CD8-positive, alpha-beta memory T cell (primary cell): Measurements from ENCODE around the gene TRPM4. TPM values are rescaled to one million over a fixed set of nuclear protein-coding genes. Genes with fewer than 3 reads are reported as not detected.

Source experiments
- CTCF ChIA-PET: fragments of 350-600 bp; sonication (Branson Sonifier 250); formaldehyde crosslinking; loops from one replicate; lab custom pipeline; 2021; ENCODE audit warnings: antibody characterized with exemption; lab: Charles Lee
- POLR2A ChIA-PET: fragments of 350-600 bp; sonication (Branson Sonifier 250); formaldehyde crosslinking; loops from one replicate; lab custom pipeline; 2021; ENCODE audit warnings: antibody characterized with exemption; lab: Charles Lee
- DNase-seq, 5 donors: peaks; one replicate each; pipeline versions ENCODE4 v3.0.0 to v3.0.0-alpha.2; 2020 to 2022; ENCODE audit warnings: mixed read lengths in 1 of 5
- H3K27ac ChIP-seq: one replicate; pipeline ENCODE4 v1.7.0; 2013; ENCODE audit warnings: low read depth, mild to moderate bottlenecking, low read length, moderate library complexity
- H3K27me3 ChIP-seq: 2 replicates; pipeline ENCODE4 v1.7.0; 2013; ENCODE audit warnings: low read length, mild to moderate bottlenecking; ENCODE audit not compliant: insufficient read depth, poor library complexity, severe bottlenecking
- H3K36me3 ChIP-seq: 2 replicates; pipeline ENCODE4 v1.7.0; 2013; ENCODE audit warnings: mild to moderate bottlenecking, low read length, moderate library complexity; ENCODE audit not compliant: insufficient read depth
- H3K4me1 ChIP-seq: 2 replicates; pipeline ENCODE4 v1.7.0; 2013; ENCODE audit warnings: mild to moderate bottlenecking, low read length, moderate library complexity; ENCODE audit not compliant: insufficient read depth
- H3K4me3 ChIP-seq: 2 replicates; pipeline ENCODE4 v1.7.0; 2013; ENCODE audit warnings: mild to moderate bottlenecking, low read length
- H3K9me3 ChIP-seq: 2 replicates; pipeline ENCODE4 v1.7.0; 2013; ENCODE audit warnings: mild to moderate bottlenecking, low read length
- H3K27ac Mint-ChIP-seq, 8 donors: one replicate each; pipeline ENCODE4 v1.8.0; 2020 to 2021; ENCODE audit warnings: mixed read lengths in 8 of 8, mild to moderate bottlenecking in 6 of 8, inconsistent platforms in 3 of 8, moderate library complexity in 3 of 8
- H3K27me3 Mint-ChIP-seq, 2 donors: one replicate each; pipeline ENCODE4 v1.8.0; 2020 to 2021; ENCODE audit warnings: mixed read lengths in 2 of 2, mild to moderate bottlenecking in 1 of 2, moderate library complexity in 1 of 2
- H3K36me3 Mint-ChIP-seq, 3 donors: one replicate each; pipeline ENCODE4 v1.8.0; 2020 to 2021; ENCODE audit warnings: mixed read lengths in 3 of 3, inconsistent platforms in 1 of 3, mild to moderate bottlenecking in 1 of 3
- H3K4me1 Mint-ChIP-seq, 3 donors: one replicate each; pipeline ENCODE4 v1.8.0; 2020 to 2021; ENCODE audit warnings: mixed read lengths in 3 of 3, inconsistent platforms in 1 of 3, mild to moderate bottlenecking in 1 of 3
- H3K4me3 Mint-ChIP-seq, 7 donors: one replicate each; pipeline ENCODE4 v1.8.0; 2020 to 2021; ENCODE audit warnings: mixed read lengths in 7 of 7, mild to moderate bottlenecking in 6 of 7, moderate library complexity in 4 of 7, inconsistent platforms in 2 of 7
- H3K9me3 Mint-ChIP-seq, 5 donors: one replicate each; pipeline ENCODE4 v1.8.0; 2020 to 2022; ENCODE audit warnings: mixed read lengths in 5 of 5, mild to moderate bottlenecking in 3 of 5, moderate library complexity in 2 of 5, inconsistent platforms in 1 of 5
- polyA plus RNA-seq: library from polyadenylated mRNA; unstranded; fragments of 300-500 nt; fragmentation: Illumina TruSeq; gene quantifications from one replicate; pipeline ENCODE4 v1.2.3, GENCODE V29; 2021
- total RNA-seq, 2 experiments: library from RNA; stranded (reverse); gene quantifications; one replicate each; pipeline ENCODE4 v1.2.3, GENCODE V29; 2021

TRPM4 gene
- total and polyA plus RNA-seq, 3 experiments from 2014 or later, result not detected

DNA sequence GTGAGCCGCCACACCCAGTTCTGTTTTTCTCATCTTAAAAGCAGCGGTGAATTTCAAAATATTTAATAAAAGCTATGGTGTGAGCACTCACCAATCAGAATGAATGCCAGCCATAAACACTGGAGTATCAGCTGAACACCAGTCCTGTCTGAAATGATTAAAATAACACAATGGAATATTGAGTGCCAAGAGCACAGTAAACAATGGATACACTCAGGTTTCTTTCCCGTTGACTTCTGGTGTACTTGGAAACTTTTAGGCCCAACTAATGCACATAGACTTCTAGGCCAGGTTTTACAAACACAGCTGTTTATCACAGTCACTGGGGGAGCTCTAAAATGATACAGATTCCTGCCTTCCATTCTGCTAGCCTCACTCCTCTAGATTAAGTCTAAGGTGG lies 99.1 kb downstream of the TRPM4 start:
- DNase-seq, result no peak
- Histone ChIP-seq H3K36me3 (no peaks in the 10 kb centered on the region), H3K27me3 (peaks cover 3% of the 10 kb centered on the region), H3K27ac (no peak overlapping the region), H3K4me1 (no peaks in the 10 kb centered on the region), H3K9me3 (peaks cover 8% of the 10 kb centered on the region), H3K4me3 (no peak overlapping the region)
- Mint-ChIP-seq H3K4me1 (no peaks in the 10 kb centered on the region), H3K27ac (no peak overlapping the region), H3K4me3 (no peak overlapping the region), H3K9me3 (peaks cover 14 to 29% (median 22%) of the 10 kb centered on the region in 5 donors), H3K27me3 (peaks cover 28 to 74% of the 10 kb centered on the region in 2 donors), H3K36me3 (peaks cover 2 to 27% (median 3%) of the 10 kb centered on the region in 3 donors)
- ChIA-PET CTCF (no interaction called here), POLR2A (no interaction called here)

Other genes starting within 250 kb of the TRPM4 start
- gene DHDH, start 224.1 kb upstream of the TRPM4 start, total RNA-seq, result under 1 TPM; 0.42 to 0.53 TPM
- gene DHDH, start 224.1 kb upstream of the TRPM4 start, polyA plus RNA-seq, result 0.31 TPM
- 100 to 1,000 TPM; 315 to 331 TPM for gene BAX, start 202.9 kb upstream of the TRPM4 start, total RNA-seq
- 79.5 TPM for gene BAX, start 202.9 kb upstream of the TRPM4 start, polyA plus RNA-seq
- gene FTL, start 192.5 kb upstream of the TRPM4 start, total RNA-seq, result 1,000 to 10,000 TPM; 1,478 to 1,489 TPM
- 4,521 TPM for gene FTL, start 192.5 kb upstream of the TRPM4 start, polyA plus RNA-seq
- gene GYS1, start 164.5 kb upstream of the TRPM4 start, total RNA-seq, result 10 to 100 TPM; 38.2 to 38.9 TPM
- gene GYS1, start 164.5 kb upstream of the TRPM4 start, polyA plus RNA-seq, result 31.5 TPM
- 100 to 1,000 TPM; 147 to 159 TPM for gene RUVBL2, start 163.9 kb upstream of the TRPM4 start, total RNA-seq
- gene RUVBL2, start 163.9 kb upstream of the TRPM4 start, polyA plus RNA-seq, result 67.9 TPM
- gene LHB, start 140.7 kb upstream of the TRPM4 start, total RNA-seq, result not detected
- not detected for gene LHB, start 140.7 kb upstream of the TRPM4 start, polyA plus RNA-seq
- not detected for gene CGB3, start 133.5 kb upstream of the TRPM4 start, total RNA-seq
- not detected for gene CGB3, start 133.5 kb upstream of the TRPM4 start, polyA plus RNA-seq
- not detected for gene CGB2, start 125.9 kb upstream of the TRPM4 start, total RNA-seq
- gene CGB2, start 125.9 kb upstream of the TRPM4 start, polyA plus RNA-seq, result not detected
- gene CGB1, start 120.9 kb upstream of the TRPM4 start, total RNA-seq, result not detected
- gene CGB1, start 120.9 kb upstream of the TRPM4 start, polyA plus RNA-seq, result not detected
- not detected for gene CGB5, start 113.9 kb upstream of the TRPM4 start, total RNA-seq
- gene CGB5, start 113.9 kb upstream of the TRPM4 start, polyA plus RNA-seq, result not detected
- gene CGB8, start 108.7 kb upstream of the TRPM4 start, total RNA-seq, result not detected
- gene CGB8, start 108.7 kb upstream of the TRPM4 start, polyA plus RNA-seq, result not detected
- not detected for gene CGB7, start 100.0 kb upstream of the TRPM4 start, total RNA-seq
- not detected for gene CGB7, start 100.0 kb upstream of the TRPM4 start, polyA plus RNA-seq
- gene NTF4, start 93.0 kb upstream of the TRPM4 start, total RNA-seq, result not detected
- gene NTF4, start 93.0 kb upstream of the TRPM4 start, polyA plus RNA-seq, result not detected
- gene KCNA7, start 85.1 kb upstream of the TRPM4 start, total RNA-seq, result not detected
- gene KCNA7, start 85.1 kb upstream of the TRPM4 start, polyA plus RNA-seq, result not detected
- 100 to 1,000 TPM; 210 to 221 TPM for gene SNRNP70, start 72.3 kb upstream of the TRPM4 start, total RNA-seq
- 66.2 TPM for gene SNRNP70, start 72.3 kb upstream of the TRPM4 start, polyA plus RNA-seq
- gene LIN7B, start 43.4 kb upstream of the TRPM4 start, total RNA-seq, result 1 to 10 TPM; 4.0 to 5.1 TPM
- 8.1 TPM for gene LIN7B, start 43.4 kb upstream of the TRPM4 start, polyA plus RNA-seq
- gene C19orf73, start 38.6 kb upstream of the TRPM4 start, total RNA-seq, result 1 to 10 TPM; 1.4 to 2.5 TPM
- gene C19orf73, start 38.6 kb upstream of the TRPM4 start, polyA plus RNA-seq, result 3.1 TPM
- 1 to 10 TPM; 3.2 to 3.3 TPM for gene PPFIA3, start 38.2 kb upstream of the TRPM4 start, total RNA-seq
- 0.56 TPM for gene PPFIA3, start 38.2 kb upstream of the TRPM4 start, polyA plus RNA-seq
- not detected for gene HRC, start 2.4 kb upstream of the TRPM4 start, total RNA-seq
- not detected for gene HRC, start 2.4 kb upstream of the TRPM4 start, polyA plus RNA-seq
- 1 to 10 TPM; 1.1 to 1.2 TPM for gene SLC6A16, start 167.4 kb downstream of the TRPM4 start, total RNA-seq
- gene SLC6A16, start 167.4 kb downstream of the TRPM4 start, polyA plus RNA-seq, result 1.7 TPM
- 100 to 1,000 TPM; 116 to 127 TPM for gene CD37, start 177.6 kb downstream of the TRPM4 start, total RNA-seq
- gene CD37, start 177.6 kb downstream of the TRPM4 start, polyA plus RNA-seq, result 188 TPM
- not detected for gene TEAD2, start 204.6 kb downstream of the TRPM4 start, total RNA-seq
- gene TEAD2, start 204.6 kb downstream of the TRPM4 start, polyA plus RNA-seq, result not detected
- not detected for gene DKKL1, start 206.1 kb downstream of the TRPM4 start, total RNA-seq
- gene DKKL1, start 206.1 kb downstream of the TRPM4 start, polyA plus RNA-seq, result not detected
- gene KASH5, start 230.5 kb downstream of the TRPM4 start, total RNA-seq, result under 1 TPM in 1 of 2 experiments, not detected in 1; 0.31 TPM
- not detected for gene KASH5, start 230.5 kb downstream of the TRPM4 start, polyA plus RNA-seq